GM12878 (cell line): ENCODE measurements around the gene RNF41. TPM values are rescaled to one million over a fixed set of nuclear protein-coding genes. Genes with fewer than 3 reads are reported as not detected.

ENCODE experiments used
- ATAC-seq: fragments of 200-7000 bp; cut with Tn5 transposase; 3 replicates; pipeline ENCODE4 v1.9.1; 2020; ENCODE audit warnings: mild to moderate bottlenecking, moderate library complexity
- BruUV-seq: library from RNA; stranded (reverse); fragments of 400-500 nt; replicated peaks from 2 replicates; lab custom pipeline; 2021; lab: Mats Ljungman, UMichigan
- CTCF ChIA-PET: fragments of 300-600 bp; sonication (Branson Sonifier 250); formaldehyde crosslinking; extraction: SDS; loops from one replicate; lab custom pipeline; 2021; ENCODE audit warnings: inconsistent platforms; lab: Yijun Ruan, JAX
- POLR2A ChIA-PET: fragments of 350-600 bp; formaldehyde crosslinking; extraction: SDS; loops from one replicate; lab custom pipeline; 2021; ENCODE audit warnings: inconsistent platforms; lab: Charles Lee
- RAD21 ChIA-PET: fragments of 300-600 bp; sonication (Branson Sonifier 250); formaldehyde crosslinking; loops from one replicate; lab custom pipeline; 2023; ENCODE audit warnings: antibody characterized with exemption; ENCODE audit not compliant: unreplicated experiment; lab: Charles Lee
- SMC1A ChIA-PET: fragments of 300-600 bp; sonication (Branson Sonifier 250); formaldehyde crosslinking; loops from one replicate; lab custom pipeline; 2023; ENCODE audit not compliant: unreplicated experiment, uncharacterized antibody; lab: Charles Lee
- DNase-seq: peaks from one replicate; pipeline ENCODE4 v3.0.0-alpha.2; 2011; ENCODE audit warnings: low read depth, low spot score
- FAIRE-seq: peaks from 3 replicates; lab custom pipeline; 2011; peaks lifted over from hg19 to GRCh38; lab: Jason Lieb, UNC
- H2AFZ ChIP-seq: 2 replicates; pipeline ENCODE4 v1.6.0; 2011; ENCODE audit warnings: low read depth, low read length, control low read depth; ENCODE audit not compliant: control insufficient read depth
- H3K27ac ChIP-seq: 2 replicates; pipeline ENCODE4 v1.5.1; 2011; ENCODE audit warnings: control low read depth; ENCODE audit not compliant: control insufficient read depth, insufficient read depth
- H3K27me3 ChIP-seq, 2 experiments: replicated peaks in 1 of 2; 2 replicates each; pipeline versions ENCODE4 v1.6.0 to v1.6.1; 2011; ENCODE audit warnings: low read length in 1 of 2; ENCODE audit not compliant: control insufficient read depth in 2 of 2, insufficient read depth in 2 of 2
- H3K36me3 ChIP-seq, 2 experiments: 2 replicates each; pipeline ENCODE4 v1.5.1; 2011; ENCODE audit warnings: low read length in 1 of 2; ENCODE audit not compliant: control insufficient read depth in 2 of 2, insufficient read depth in 2 of 2
- H3K4me1 ChIP-seq: 2 replicates; pipeline ENCODE4 v1.6.1; 2011; ENCODE audit warnings: mild to moderate bottlenecking, low read length, moderate library complexity, mixed read lengths; ENCODE audit not compliant: control insufficient read depth, insufficient read depth
- H3K4me2 ChIP-seq: 2 replicates; pipeline ENCODE4 v1.6.0; 2011; ENCODE audit warnings: control low read depth; ENCODE audit not compliant: control insufficient read depth, insufficient read depth
- H3K4me3 ChIP-seq: fragments of 200-600 bp; sonication (generic); 2 replicates; pipeline ENCODE4 v1.5.1; 2016
- H3K79me2 ChIP-seq: 2 replicates; pipeline ENCODE4 v1.6.0; 2011; ENCODE audit warnings: low read length; ENCODE audit not compliant: control insufficient read depth, insufficient read depth
- H3K9ac ChIP-seq: 2 replicates; pipeline ENCODE4 v1.8.0; 2011; ENCODE audit warnings: low read length, control low read depth, mixed read lengths; ENCODE audit not compliant: control insufficient read depth, insufficient read depth
- H3K9me3 ChIP-seq: replicated peaks from 3 replicates; pipeline ENCODE4 v1.5.1; 2011; ENCODE audit warnings: mild to moderate bottlenecking, low read length; ENCODE audit not compliant: control insufficient read depth, insufficient read depth
- H4K20me1 ChIP-seq: 2 replicates; pipeline ENCODE4 v1.6.0; 2011; ENCODE audit not compliant: control insufficient read depth, insufficient read depth
- FOXM1 ChIP-seq: IDR thresholded peaks from 2 replicates; pipeline ENCODE4 v1.6.1; 2012; ENCODE audit warnings: low read depth, mild to moderate bottlenecking, inconsistent platforms, low read length, moderate library complexity
- HDAC6 ChIP-seq: fragments of 200-600 bp; sonication (generic); IDR thresholded peaks from one replicate; pipeline ENCODE4 v1.8.0; 2017; ENCODE audit warnings: antibody characterized with exemption; ENCODE audit not compliant: unreplicated experiment
- LARP7 ChIP-seq: fragments of 450-650 bp; IDR thresholded peaks from 2 replicates; pipeline ENCODE4 v1.6.1; 2017; ENCODE audit warnings: mild to moderate bottlenecking
- NFYB ChIP-seq: IDR thresholded peaks from 2 replicates; pipeline ENCODE4 v1.6.1; 2011; ENCODE audit warnings: low read depth, mild to moderate bottlenecking, low read length, improper control_type of control experiment, moderate library complexity; ENCODE audit not compliant: insufficient read depth
- SKIL ChIP-seq: fragments of 450-650 bp; IDR thresholded peaks from 2 replicates; pipeline ENCODE4 v1.6.1; 2017; ENCODE audit warnings: mild to moderate bottlenecking, low read depth, inconsistent platforms; ENCODE audit not compliant: poor library complexity, severe bottlenecking
- SMC3 ChIP-seq: IDR thresholded peaks from 2 replicates; pipeline ENCODE4 v1.6.1; 2011; ENCODE audit warnings: low read length, improper control_type of control experiment, borderline replicate concordance
- SP1 ChIP-seq: IDR thresholded peaks from one replicate; pipeline ENCODE4 v1.6.1; 2011; ENCODE audit warnings: low read depth, low read length
- SREBF2 ChIP-seq: IDR thresholded peaks from 2 replicates; pipeline ENCODE4 v1.6.1; 2012; ENCODE audit warnings: mild to moderate bottlenecking, low read length
- WGBS: methylation state at CpG from one replicate; pipeline ENCODE4 v1.1.6; 2016; ENCODE audit warnings: low lambda C conversion rate; ENCODE audit not compliant: insufficient replicate concordance, insufficient coverage; ENCODE audit errors: missing lambda C conversion rate; 5-methylcytosine and 5-hydroxymethylcytosine counted together
- in situ Hi-C: fragments of 300-500 bp; cut with MboI; formaldehyde crosslinking; loops from 9 replicates; pipeline ENCODE4 v1.14.3; 2018; ENCODE audit warnings: mixed read lengths
- intact Hi-C: fragments of 100-400 bp; cut with micrococcal nuclease; formaldehyde crosslinking; loops from one replicate; pipeline ENCODE4 v1.14.2; 2022; ENCODE audit not compliant: unreplicated experiment
- polyA plus RNA-seq, 11 experiments: library from polyadenylated mRNA; depleted of rRNA in 4 of 11; unstranded in 6 of 11; stranded (reverse) in 5 of 11; fragments of >200 nt; fragmentation: Nextera tagmentation in 4 of 11; fragmentation: Illumina TruSeq in 1 of 11; extraction: Ambion mirVana in 4 of 11; extraction: Trizol in 1 of 11; gene quantifications; 1 replicate in 1 of 11; 2 replicates in 10 of 11; pipeline versions ENCODE4 v1.2.1 to v1.2.3, GENCODE V29; 2011 to 2016; ENCODE audit warnings: inconsistent platforms in 2 of 11, missing spikeins in 2 of 11, low read depth in 1 of 11
- total RNA-seq, 4 experiments: library from RNA; depleted of rRNA in 3 of 4; stranded (reverse); fragments of >200 nt in 3 of 4; fragmentation: Illumina TruSeq in 1 of 4; extraction: Trizol in 1 of 4; gene quantifications; 2 replicates each; pipeline versions ENCODE4 v1.2.1 to v1.2.3, GENCODE V29; 2013 to 2021

The RNF41 gene
- total and polyA plus RNA-seq, 10 of the 15 experiments (the other 5 are each of a cell fraction or from before 2014, with no cell fraction given) = 11.1 to 47.8 (median 30.6) TPM

- TF ChIP-seq NFYB = no peak
- TF ChIP-seq HDAC6 = no peak
- no peak for TF ChIP-seq FOXM1
- TF ChIP-seq SMC3 = no peak
- TF ChIP-seq LARP7 = no peak
Observed at GRCh38 chr12:56260380-56260779, 38.7 kb upstream of the RNF41 start (continued).

GRCh38 chr12:56258820-56259183, 37.1 kb upstream of the RNF41 start:
- peak; percentile 9; the same call in 2 of the 3 replicates for ATAC-seq
- FAIRE-seq = no peak
- in situ Hi-C loops = no loop called here

More at GRCh38 chr12:56258820-56259183, 37.1 kb upstream of the RNF41 start:
- Histone ChIP-seq H3K36me3 (peaks cover 1 to 8% of the 10 kb centered on the region in 2 experiments), H4K20me1 (no peaks in the 10 kb centered on the region), H2AFZ (peak overlapping the region; percentile 99), H3K4me1 (peaks cover 7% of the 10 kb centered on the region), H3K27ac (peak overlapping the region; percentile 73; the same call in 1 of the 2 replicates), H3K4me3 (peak overlapping the region; percentile 95)
- no TSS peak for BruUV-seq
- RAD21 ChIA-PET = interaction anchor here (0.6 to 2.8 kb wide), 5 partner anchors 37 to 290 kb away, joined by 3 to 12 read pairs (median 8); partner anchors contain the start of genes CS and RNF41
- TF ChIP-seq SKIL (no peak), SP1 (no peak), SREBF2 (no peak), SMC3 (no peak)
- TF ChIP-seq, all 136 proteins: peak for 0
- H3K9me3 ChIP-seq = no peaks in the 10 kb centered on the region
- ChIA-PET SMC1A (interaction anchor here (0.7 to 1.4 kb wide), 4 partner anchors 15 to 205 kb away, joined by 3 to 5 read pairs (median 4); partner anchors contain the start of gene RNF41), CTCF (interaction anchor here (0.7 to 3.5 kb wide), 14 partner anchors 7 to 320 kb away, joined by 3 to 25 read pairs (median 4); partner anchors contain the start of genes CNPY2, COQ10A, IL23A and RNF41), POLR2A (interaction anchor here (0.8 to 1.7 kb wide), 3 partner anchors 37 to 141 kb away, joined by 3 to 8 read pairs (median 4); partner anchors contain the start of genes RNF41 and ZC3H10)
- no peaks in the 10 kb centered on the region for H3K27me3 ChIP-seq
- peak overlapping the region; percentile 87 for H3K4me2 ChIP-seq
- intact Hi-C loops = loop anchor here (2.0 kb wide), 2 partner anchors 132 to 140 kb away; partner anchors contain the start of gene ZC3H10
- peak overlapping the region; percentile 80 for H3K9ac ChIP-seq
- DNase-seq = no peak
- WGBS = 4% methylated on average over 9 of the region's 9 CpGs
- peaks cover 11% of the 10 kb centered on the region for H3K79me2 ChIP-seq
